ENCODE results near the gene IPCEF1.

DNA sequence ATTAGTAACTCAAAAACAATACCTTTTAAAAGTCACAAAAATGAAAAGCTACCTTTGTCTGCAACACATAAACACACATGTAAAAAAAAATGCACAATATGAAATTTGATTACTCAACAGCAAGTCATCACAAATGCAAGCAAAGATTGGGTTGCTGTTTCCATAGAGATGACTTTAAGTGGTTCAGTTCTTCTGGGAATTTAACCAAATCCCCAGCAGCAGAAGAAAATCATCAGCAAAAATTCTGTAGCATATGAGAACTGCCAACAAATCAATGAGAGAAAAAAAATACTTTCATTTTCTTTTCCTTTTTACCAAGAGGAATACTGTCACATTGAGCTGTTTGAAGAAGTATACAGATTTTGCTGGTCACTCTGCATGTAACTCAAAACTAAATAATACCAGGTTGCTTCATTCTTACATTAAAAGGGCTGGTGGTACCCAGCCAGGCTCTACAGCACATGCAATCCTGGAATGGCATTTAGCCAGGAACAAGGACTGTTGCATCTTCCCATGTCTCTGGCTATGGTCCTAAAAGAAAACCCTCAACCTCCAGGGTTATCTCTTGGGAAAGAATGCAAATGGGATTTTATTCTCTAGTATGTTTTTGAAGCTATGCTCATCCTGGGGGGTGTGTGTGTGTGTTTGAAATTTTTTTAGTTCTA lies 159.3 kb downstream of the IPCEF1 start:
- TF ChIP-seq, protein P1, sequence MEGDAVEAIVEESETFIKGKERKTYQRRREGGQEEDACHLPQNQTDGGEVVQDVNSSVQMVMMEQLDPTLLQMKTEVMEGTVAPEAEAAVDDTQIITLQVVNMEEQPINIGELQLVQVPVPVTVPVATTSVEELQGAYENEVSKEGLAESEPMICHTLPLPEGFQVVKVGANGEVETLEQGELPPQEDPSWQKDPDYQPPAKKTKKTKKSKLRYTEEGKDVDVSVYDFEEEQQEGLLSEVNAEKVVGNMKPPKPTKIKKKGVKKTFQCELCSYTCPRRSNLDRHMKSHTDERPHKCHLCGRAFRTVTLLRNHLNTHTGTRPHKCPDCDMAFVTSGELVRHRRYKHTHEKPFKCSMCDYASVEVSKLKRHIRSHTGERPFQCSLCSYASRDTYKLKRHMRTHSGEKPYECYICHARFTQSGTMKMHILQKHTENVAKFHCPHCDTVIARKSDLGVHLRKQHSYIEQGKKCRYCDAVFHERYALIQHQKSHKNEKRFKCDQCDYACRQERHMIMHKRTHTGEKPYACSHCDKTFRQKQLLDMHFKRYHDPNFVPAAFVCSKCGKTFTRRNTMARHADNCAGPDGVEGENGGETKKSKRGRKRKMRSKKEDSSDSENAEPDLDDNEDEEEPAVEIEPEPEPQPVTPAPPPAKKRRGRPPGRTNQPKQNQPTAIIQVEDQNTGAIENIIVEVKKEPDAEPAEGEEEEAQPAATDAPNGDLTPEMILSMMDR (conservative IDR thresholded peaks at IDR 0.05): no peak
- TF ChIP-seq ZFX (IDR thresholded peaks at IDR 0.05): no peak
